MV-4-11 (cell line): Measurements from ENCODE around the gene PSKH1.
"Not testable (repeated sequence)": the region's sequence is repeated elsewhere in the genome, so short reads cannot be mapped to it uniquely, and the experiment has no call there.

Experiments used
- DNase-seq: peaks from one replicate; lab custom pipeline; 2025; lab: John Stamatoyannopoulos, UW

Gene PSKH1

GRCh38 chr16:67886387-67886786 lies 6.7 kb upstream of the PSKH1 start:
- no peak for DNase-seq

- DNase-seq, result no peak
These were observed 4.7 kb upstream of the PSKH1 start for GRCh38 chr16:67888331-67888730.

GRCh38 chr16:67892375-67892774 lies 679 bp upstream of the PSKH1 start:
- no peak for DNase-seq

GRCh38 chr16:67893743-67894399 lies 817 bp downstream of the PSKH1 start:
- DNase-seq, result no peak

GRCh38 chr16:67897231-67897630 lies 4.2 kb downstream of the PSKH1 start:
- DNase-seq, result no peak

- DNase-seq, result no peak
These were observed 8.7 kb downstream of the PSKH1 start for GRCh38 chr16:67901734-67902133.

GRCh38 chr16:67902831-67903230 lies 9.8 kb downstream of the PSKH1 start:
- no peak for DNase-seq

GRCh38 chr16:67907397-67908180 lies 14.5 kb downstream of the PSKH1 start:
- no peak for DNase-seq

GRCh38 chr16:67909056-67909742 lies 16.1 kb downstream of the PSKH1 start:
- DNase-seq, result no peak

- DNase-seq, result no peak
These were observed 17.1 kb downstream of the PSKH1 start for GRCh38 chr16:67910158-67910557.

GRCh38 chr16:67914758-67915495 lies 21.9 kb downstream of the PSKH1 start:
- DNase-seq, result no peak

GRCh38 chr16:67915496-67915769 lies 22.4 kb downstream of the PSKH1 start:
- DNase-seq, result not testable (repeated sequence)

GRCh38 chr16:67915831-67916723 lies 23.0 kb downstream of the PSKH1 start:
- no peak for DNase-seq

- no peak for DNase-seq
These were observed 24.2 kb downstream of the PSKH1 start for GRCh38 chr16:67917140-67917851.

GRCh38 chr16:67917852-67918236 lies 24.8 kb downstream of the PSKH1 start:
- DNase-seq, result peak; percentile 43

- DNase-seq, result no peak
These were observed 26.7 kb downstream of the PSKH1 start for GRCh38 chr16:67919622-67920221.

GRCh38 chr16:67922221-67922620 lies 29.2 kb downstream of the PSKH1 start:
- DNase-seq, result no peak

- no peak for DNase-seq
These were observed 29.7 kb downstream of the PSKH1 start for GRCh38 chr16:67922740-67923139.

- DNase-seq, result no peak
These were observed 30.5 kb downstream of the PSKH1 start for GRCh38 chr16:67923414-67924116.
